PC-3 (cell line): ENCODE measurements around the gene MRPL43. TPM values are rescaled to one million over a fixed set of nuclear protein-coding genes. Genes with fewer than 3 reads are reported as not detected.

Experiments
- ATAC-seq: fragments of 200-7000 bp; cut with Tn5 transposase; 2 replicates; pipeline ENCODE4 v1.9.1; 2020; ENCODE audit warnings: mild to moderate bottlenecking, moderate library complexity
- BruUV-seq: library from RNA; stranded (reverse); fragments of 400-500 nt; replicated peaks from 2 replicates; lab custom pipeline; 2021; lab: Mats Ljungman, UMichigan
- CTCF ChIA-PET: fragments of 300-600 bp; sonication (Branson Sonifier 250); formaldehyde crosslinking; loops from one replicate; lab custom pipeline; 2022; ENCODE audit warnings: antibody characterized with exemption; lab: Charles Lee
- POLR2A ChIA-PET: fragments of 300-600 bp; sonication (Branson Sonifier 250); formaldehyde crosslinking; loops from one replicate; lab custom pipeline; 2022; ENCODE audit warnings: antibody characterized with exemption; ENCODE audit not compliant: unreplicated experiment; lab: Charles Lee
- DNase-seq: peaks from one replicate; pipeline ENCODE4 v3.0.0-alpha.2; 2015
- H2AFZ ChIP-seq: fragments of 300-600 bp; sonication (generic); 2 replicates; pipeline ENCODE4 v1.6.0; 2016; ENCODE audit warnings: antibody characterized with exemption, low read length
- H3F3A ChIP-seq: fragments of 300-600 bp; sonication (generic); one replicate; pipeline ENCODE4 v1.6.0; 2017; ENCODE audit warnings: antibody characterized with exemption, low read length, control low read depth, mild to moderate bottlenecking; ENCODE audit not compliant: unreplicated experiment
- H3K27ac ChIP-seq: fragments of 300-600 bp; sonication (generic); 2 replicates; pipeline ENCODE4 v1.5.1; 2016; ENCODE audit warnings: mild to moderate bottlenecking, low read length
- H3K27me3 ChIP-seq: fragments of 300-600 bp; sonication (generic); 2 replicates; pipeline ENCODE4 v1.6.1; 2016; ENCODE audit warnings: low read length, mixed read lengths
- H3K36me3 ChIP-seq: fragments of 300-600 bp; sonication (generic); 2 replicates; pipeline ENCODE4 v1.6.1; 2016; ENCODE audit warnings: low read depth, mixed run types, low read length, mixed read lengths
- H3K4me1 ChIP-seq: fragments of 300-600 bp; sonication (generic); 2 replicates; pipeline ENCODE4 v1.5.1; 2016; ENCODE audit warnings: low read length; ENCODE audit not compliant: insufficient read depth
- H3K4me2 ChIP-seq: fragments of 300-600 bp; sonication (generic); 2 replicates; pipeline ENCODE4 v1.6.0; 2016; ENCODE audit warnings: low read length
- H3K4me3 ChIP-seq: fragments of 300-600 bp; sonication (generic); 2 replicates; pipeline ENCODE4 v1.5.1; 2016; ENCODE audit warnings: mild to moderate bottlenecking, low read length, mixed read lengths
- H3K79me2 ChIP-seq: fragments of 300-600 bp; sonication (generic); 2 replicates; pipeline ENCODE4 v1.6.1; 2017; ENCODE audit warnings: low read length, mixed read lengths
- H3K9ac ChIP-seq: fragments of 300-600 bp; sonication (generic); 2 replicates; pipeline ENCODE4 v1.6.0; 2016; ENCODE audit warnings: mild to moderate bottlenecking, low read length
- H3K9me2 ChIP-seq: fragments of 300-600 bp; sonication (generic); replicated peaks from 2 replicates; pipeline ENCODE4 v1.6.1; 2016; ENCODE audit warnings: mixed run types, low read length, mixed read lengths
- H3K9me3 ChIP-seq: fragments of 300-600 bp; sonication (generic); 2 replicates; pipeline ENCODE4 v1.6.1; 2016; ENCODE audit warnings: low read length, mixed read lengths
- H4K20me1 ChIP-seq: fragments of 300-600 bp; sonication (generic); 2 replicates; pipeline ENCODE4 v1.6.1; 2016; ENCODE audit warnings: low read length, mixed read lengths
- EZH2 ChIP-seq: fragments of 300-600 bp; sonication (generic); IDR thresholded peaks from one replicate; pipeline ENCODE4 v1.6.1; 2017; ENCODE audit warnings: antibody characterized with exemption, mild to moderate bottlenecking, low read length; ENCODE audit not compliant: unreplicated experiment
- EZH2phosphoT487 ChIP-seq: fragments of 300-600 bp; sonication (generic); IDR thresholded peaks from 2 replicates; pipeline ENCODE4 v1.6.1; 2018; ENCODE audit warnings: mild to moderate bottlenecking, antibody characterized with exemption, low read length, borderline replicate concordance
- intact Hi-C: fragments of 100-400 bp; cut with micrococcal nuclease; formaldehyde crosslinking; loops from 2 replicates; pipeline ENCODE4 v1.9.0; 2023
- total RNA-seq: library from RNA; depleted of rRNA; stranded (reverse); fragments of >200 nt; gene quantifications from 2 replicates; pipeline ENCODE4 v1.2.3, GENCODE V29; 2014
- TF ChIP-seq, protein P1 (sequence below): fragments of 300-600 bp; sonication (generic); conservative IDR thresholded peaks from 2 replicates; pipeline ENCODE4 v1.5.1; 2017; ENCODE audit warnings: antibody characterized with exemption, low read depth, mild to moderate bottlenecking, low read length

MRPL43 gene
- total RNA-seq, 1 experiment from 2014 or later = 81.0 TPM

DNA sequence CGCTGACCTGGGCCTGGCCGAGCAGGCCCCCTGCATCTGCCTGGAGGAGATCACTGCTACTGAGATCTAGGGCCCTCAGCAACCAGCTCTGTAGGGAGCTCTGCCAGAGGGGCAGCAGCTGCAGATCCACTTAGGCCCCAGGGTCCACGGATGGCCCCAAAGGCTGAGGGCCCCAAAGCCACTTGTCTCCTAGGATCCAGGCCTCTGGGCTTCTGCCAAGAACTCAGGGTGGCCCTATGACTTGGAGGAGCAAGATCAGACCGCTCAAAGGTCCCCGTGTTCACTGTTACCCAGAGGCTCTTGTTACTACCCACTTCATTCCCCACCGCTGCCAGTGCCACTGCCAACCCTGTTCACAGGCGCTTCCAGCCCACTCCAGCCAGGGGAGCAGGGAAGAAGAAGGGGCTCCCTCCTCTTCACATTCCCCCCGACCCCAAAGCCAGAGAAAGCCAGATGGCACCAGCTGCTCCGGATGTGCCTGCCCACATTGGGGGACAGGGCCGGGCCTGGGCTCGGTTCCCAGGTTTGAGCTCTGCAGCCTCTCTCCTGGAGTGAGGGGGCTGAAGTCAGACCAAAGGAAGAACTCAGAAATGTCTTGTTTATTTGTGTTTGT, 19.9 kb upstream of the MRPL43 start:
- H3K27ac ChIP-seq = no peak overlapping the region

DNA sequence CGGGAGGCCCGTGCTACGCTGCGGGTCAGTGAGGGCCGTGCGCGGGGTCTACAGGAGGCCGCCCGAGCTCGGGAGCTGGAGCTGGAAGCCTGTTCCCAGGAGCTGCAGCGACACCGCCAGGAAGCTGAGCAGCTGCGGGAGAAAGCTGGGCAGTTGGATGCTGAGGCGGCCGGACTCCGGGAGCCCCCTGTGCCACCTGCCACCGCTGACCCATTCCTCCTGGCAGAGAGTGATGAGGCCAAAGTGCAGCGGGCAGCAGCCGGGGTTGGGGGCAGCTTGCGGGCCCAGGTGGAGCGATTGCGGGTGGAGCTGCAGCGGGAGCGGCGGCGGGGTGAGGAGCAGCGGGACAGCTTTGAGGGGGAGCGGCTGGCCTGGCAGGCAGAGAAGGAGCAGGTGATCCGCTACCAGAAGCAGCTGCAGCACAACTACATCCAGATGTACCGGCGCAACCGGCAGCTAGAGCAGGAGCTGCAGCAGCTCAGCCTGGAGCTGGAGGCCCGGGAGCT, 19.3 kb upstream of the MRPL43 start:
- no peaks in the 10 kb centered on the region for H3K36me3 ChIP-seq
- TF ChIP-seq, protein P1, sequence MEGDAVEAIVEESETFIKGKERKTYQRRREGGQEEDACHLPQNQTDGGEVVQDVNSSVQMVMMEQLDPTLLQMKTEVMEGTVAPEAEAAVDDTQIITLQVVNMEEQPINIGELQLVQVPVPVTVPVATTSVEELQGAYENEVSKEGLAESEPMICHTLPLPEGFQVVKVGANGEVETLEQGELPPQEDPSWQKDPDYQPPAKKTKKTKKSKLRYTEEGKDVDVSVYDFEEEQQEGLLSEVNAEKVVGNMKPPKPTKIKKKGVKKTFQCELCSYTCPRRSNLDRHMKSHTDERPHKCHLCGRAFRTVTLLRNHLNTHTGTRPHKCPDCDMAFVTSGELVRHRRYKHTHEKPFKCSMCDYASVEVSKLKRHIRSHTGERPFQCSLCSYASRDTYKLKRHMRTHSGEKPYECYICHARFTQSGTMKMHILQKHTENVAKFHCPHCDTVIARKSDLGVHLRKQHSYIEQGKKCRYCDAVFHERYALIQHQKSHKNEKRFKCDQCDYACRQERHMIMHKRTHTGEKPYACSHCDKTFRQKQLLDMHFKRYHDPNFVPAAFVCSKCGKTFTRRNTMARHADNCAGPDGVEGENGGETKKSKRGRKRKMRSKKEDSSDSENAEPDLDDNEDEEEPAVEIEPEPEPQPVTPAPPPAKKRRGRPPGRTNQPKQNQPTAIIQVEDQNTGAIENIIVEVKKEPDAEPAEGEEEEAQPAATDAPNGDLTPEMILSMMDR = no peak
- no peak for TF ChIP-seq EZH2
- no peak for TF ChIP-seq EZH2phosphoT487
- no peaks in the 10 kb centered on the region for H3K9me2 ChIP-seq
- DNase-seq (no peak), ATAC-seq (no peak)
- H3K79me2 ChIP-seq = peaks cover 9% of the 10 kb centered on the region
- H3K27ac ChIP-seq = no peak overlapping the region
- H2AFZ ChIP-seq = no peak overlapping the region
- no peak overlapping the region for H3K4me3 ChIP-seq
- H3K4me1 ChIP-seq = peaks cover 2% of the 10 kb centered on the region; the same call in 1 of the 2 replicates
- intact Hi-C loops = no loop called here
- no peaks in the 10 kb centered on the region for H3F3A ChIP-seq
- H3K4me2 ChIP-seq = no peak overlapping the region
- H4K20me1 ChIP-seq = no peaks in the 10 kb centered on the region
- POLR2A ChIA-PET = no interaction called here
- BruUV-seq = no TSS peak
- CTCF ChIA-PET = no interaction called here
- H3K9me3 ChIP-seq = no peaks in the 10 kb centered on the region
- H3K9ac ChIP-seq = no peak overlapping the region
- H3K27me3 ChIP-seq = no peaks in the 10 kb centered on the region

More for the DNA sequence above, 19.9 kb upstream of the MRPL43 start:
- Histone ChIP-seq H3K9me3 (no peaks in the 10 kb centered on the region), H3K36me3 (no peaks in the 10 kb centered on the region), H3K9me2 (no peaks in the 10 kb centered on the region), H3K4me3 (no peak overlapping the region), H3K4me1 (peaks cover 3% of the 10 kb centered on the region), H3K4me2 (no peak overlapping the region), H3K27me3 (no peaks in the 10 kb centered on the region), H3K79me2 (peaks cover 3% of the 10 kb centered on the region; the same call in 1 of the 2 replicates), H2AFZ (no peak overlapping the region), H4K20me1 (no peaks in the 10 kb centered on the region), H3K9ac (no peak overlapping the region), H3F3A (no peaks in the 10 kb centered on the region)
- DNase-seq (no peak), ATAC-seq (no peak)
- intact Hi-C loops = no loop called here
- TSS peak; percentile 14 for BruUV-seq
- CTCF ChIA-PET = no interaction called here
- TF ChIP-seq EZH2 (no peak), EZH2phosphoT487 (no peak)
- TF ChIP-seq, protein P1 = no peak
- POLR2A ChIA-PET = no interaction called here

DNA sequence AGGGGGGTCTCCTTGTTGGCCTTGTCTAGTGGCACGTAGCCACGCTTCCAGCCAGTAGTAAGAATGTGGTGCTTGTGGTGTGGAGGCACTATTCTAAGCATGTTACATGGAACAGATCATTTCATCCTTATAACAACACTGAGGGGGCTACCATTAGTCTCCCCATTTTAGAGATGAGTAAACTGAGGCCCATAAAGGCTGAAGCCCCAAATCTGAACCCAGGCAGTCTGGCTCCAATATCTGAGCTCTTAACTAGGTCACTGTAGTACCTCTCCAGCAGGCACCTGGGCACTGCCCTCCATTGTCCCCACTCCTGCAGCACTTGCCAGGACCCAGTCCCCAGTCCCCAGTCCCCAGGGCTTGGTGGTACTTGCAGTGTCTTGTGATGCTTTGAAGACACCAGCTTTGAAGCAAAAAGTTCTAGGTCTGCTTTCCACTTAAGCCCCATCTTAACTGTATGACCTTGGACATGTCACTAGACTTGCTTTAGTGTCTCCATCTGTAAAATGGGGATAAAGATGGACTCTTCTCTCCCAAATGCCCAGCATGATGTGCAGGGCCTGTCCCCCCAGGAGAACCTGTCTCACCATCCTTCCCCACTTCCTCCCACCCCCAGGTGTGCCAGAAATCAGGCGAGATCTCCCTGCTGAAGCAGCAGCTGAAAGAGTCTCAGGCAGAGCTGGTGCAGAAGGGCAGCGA, 18.7 kb upstream of the MRPL43 start:
- Histone ChIP-seq H3K9me3 (no peaks in the 10 kb centered on the region), H3K9me2 (no peaks in the 10 kb centered on the region), H3K27ac (no peak overlapping the region), H3F3A (no peaks in the 10 kb centered on the region), H3K4me3 (no peak overlapping the region), H3K9ac (no peak overlapping the region), H4K20me1 (no peaks in the 10 kb centered on the region), H3K27me3 (no peaks in the 10 kb centered on the region), H3K79me2 (peaks cover 15% of the 10 kb centered on the region), H3K36me3 (no peaks in the 10 kb centered on the region), H2AFZ (no peak overlapping the region), H3K4me2 (no peak overlapping the region), H3K4me1 (peaks cover 8% of the 10 kb centered on the region)
- CTCF ChIA-PET = no interaction called here
- BruUV-seq = no TSS peak
- intact Hi-C loops = no loop called here
- TF ChIP-seq, protein P1 = no peak
- TF ChIP-seq EZH2 (no peak), EZH2phosphoT487 (no peak)
- DNase-seq (no peak), ATAC-seq (no peak)
- POLR2A ChIA-PET = no interaction called here
